ENCODE measurements around the gene TMED3. TPM values are rescaled to one million over a fixed set of nuclear protein-coding genes. Genes with fewer than 3 reads are reported as not detected.

Gene TMED3
- total and polyA plus RNA-seq, 9 of the 15 experiments (the other 6 are each of a cell fraction or from before 2014, with no cell fraction given) = 6.1 to 89.6 (median 51.4) TPM

DNA sequence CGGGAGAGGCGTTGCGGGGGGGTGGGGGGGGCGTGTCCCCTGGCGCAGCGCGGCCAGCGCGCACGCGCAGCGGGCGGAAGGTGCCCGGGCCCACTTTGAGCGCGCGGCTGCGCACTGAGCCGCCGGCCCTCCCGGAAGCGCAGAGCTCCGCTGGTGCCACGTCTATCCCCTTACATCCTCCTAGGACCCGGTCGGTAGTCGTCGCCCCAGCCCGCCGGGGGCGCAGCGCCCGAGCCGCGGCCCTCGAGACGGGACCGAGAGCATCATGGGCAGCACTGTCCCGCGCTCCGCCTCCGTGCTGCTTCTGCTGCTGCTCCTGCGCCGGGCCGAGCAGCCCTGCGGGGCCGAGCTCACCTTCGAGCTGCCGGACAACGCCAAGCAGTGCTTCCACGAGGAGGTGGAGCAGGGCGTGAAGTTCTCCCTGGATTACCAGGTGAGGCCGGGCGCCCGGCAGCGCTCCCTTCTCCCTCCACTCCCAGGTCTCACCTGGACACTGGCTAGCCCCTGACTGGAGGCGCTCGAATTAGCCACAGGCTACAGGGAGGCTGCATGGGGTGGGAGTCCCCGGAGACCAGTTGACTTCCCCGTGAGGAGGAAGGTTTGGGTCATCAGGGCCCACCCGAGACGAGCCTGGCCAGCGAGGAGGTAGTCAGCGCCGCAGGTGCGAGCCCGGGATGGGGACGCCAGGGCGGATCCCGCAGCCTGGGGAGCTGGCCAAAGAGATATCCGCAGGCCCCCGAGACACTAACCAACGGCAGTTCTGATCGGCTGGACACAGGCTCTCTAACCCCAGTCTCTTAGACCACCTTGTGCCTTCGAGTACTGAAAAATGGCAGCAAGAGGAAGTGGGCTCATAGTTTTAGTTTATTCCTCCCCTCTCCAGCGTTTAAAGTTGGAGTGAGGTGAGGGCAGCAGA lies at the start of gene TMED3 (continued):
- TF ChIP-seq EGR1 (conservative IDR thresholded peaks at IDR 0.05) = 0 out of 2 replicates have a peak, but pooled peaks have one; percentile 32
- TF ChIP-seq, protein P1, sequence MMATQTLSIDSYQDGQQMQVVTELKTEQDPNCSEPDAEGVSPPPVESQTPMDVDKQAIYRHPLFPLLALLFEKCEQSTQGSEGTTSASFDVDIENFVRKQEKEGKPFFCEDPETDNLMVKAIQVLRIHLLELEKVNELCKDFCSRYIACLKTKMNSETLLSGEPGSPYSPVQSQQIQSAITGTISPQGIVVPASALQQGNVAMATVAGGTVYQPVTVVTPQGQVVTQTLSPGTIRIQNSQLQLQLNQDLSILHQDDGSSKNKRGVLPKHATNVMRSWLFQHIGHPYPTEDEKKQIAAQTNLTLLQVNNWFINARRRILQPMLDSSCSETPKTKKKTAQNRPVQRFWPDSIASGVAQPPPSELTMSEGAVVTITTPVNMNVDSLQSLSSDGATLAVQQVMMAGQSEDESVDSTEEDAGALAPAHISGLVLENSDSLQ (IDR thresholded peaks at IDR 0.05) = no peak
- TF ChIP-seq, protein P2, sequence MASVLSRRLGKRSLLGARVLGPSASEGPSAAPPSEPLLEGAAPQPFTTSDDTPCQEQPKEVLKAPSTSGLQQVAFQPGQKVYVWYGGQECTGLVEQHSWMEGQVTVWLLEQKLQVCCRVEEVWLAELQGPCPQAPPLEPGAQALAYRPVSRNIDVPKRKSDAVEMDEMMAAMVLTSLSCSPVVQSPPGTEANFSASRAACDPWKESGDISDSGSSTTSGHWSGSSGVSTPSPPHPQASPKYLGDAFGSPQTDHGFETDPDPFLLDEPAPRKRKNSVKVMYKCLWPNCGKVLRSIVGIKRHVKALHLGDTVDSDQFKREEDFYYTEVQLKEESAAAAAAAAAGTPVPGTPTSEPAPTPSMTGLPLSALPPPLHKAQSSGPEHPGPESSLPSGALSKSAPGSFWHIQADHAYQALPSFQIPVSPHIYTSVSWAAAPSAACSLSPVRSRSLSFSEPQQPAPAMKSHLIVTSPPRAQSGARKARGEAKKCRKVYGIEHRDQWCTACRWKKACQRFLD (CRISPR knock-in tag; IDR thresholded peaks at IDR 0.05) = no peak
- TF ChIP-seq MTA3 (IDR thresholded peaks at IDR 0.05; ENCODE audit: borderline replicate concordance) = peak; percentile 36; the same call in 1 of the 2 replicates
- no peak for TF ChIP-seq ESRRB (CRISPR knock-in tag; IDR thresholded peaks at IDR 0.05; ENCODE audit: borderline replicate concordance)
- TF ChIP-seq DACH1 (IDR thresholded peaks at IDR 0.05; ENCODE audit: partially characterized antibody) = no peak
- no peak for TF ChIP-seq CREBBP (IDR thresholded peaks at IDR 0.05; ENCODE audit: low read depth, low read length)
- TF ChIP-seq, protein P3, sequence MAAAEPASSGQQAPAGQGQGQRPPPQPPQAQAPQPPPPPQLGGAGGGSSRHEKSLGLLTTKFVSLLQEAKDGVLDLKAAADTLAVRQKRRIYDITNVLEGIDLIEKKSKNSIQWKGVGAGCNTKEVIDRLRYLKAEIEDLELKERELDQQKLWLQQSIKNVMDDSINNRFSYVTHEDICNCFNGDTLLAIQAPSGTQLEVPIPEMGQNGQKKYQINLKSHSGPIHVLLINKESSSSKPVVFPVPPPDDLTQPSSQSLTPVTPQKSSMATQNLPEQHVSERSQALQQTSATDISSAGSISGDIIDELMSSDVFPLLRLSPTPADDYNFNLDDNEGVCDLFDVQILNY (CRISPR knock-in tag; IDR thresholded peaks at IDR 0.05) = no peak
- no peak for TF ChIP-seq ZNF324 (CRISPR knock-in tag; IDR thresholded peaks at IDR 0.05)
- no peak for TF ChIP-seq CEBPB (tag; IDR thresholded peaks at IDR 0.05)
- TF ChIP-seq NR4A1 (CRISPR knock-in tag; IDR thresholded peaks at IDR 0.05) = no peak
- TF ChIP-seq NR4A1 (tag; IDR thresholded peaks at IDR 0.05) = 0 out of 2 replicates have a peak, but pooled peaks have one; percentile 28
- TF ChIP-seq, protein P4, sequence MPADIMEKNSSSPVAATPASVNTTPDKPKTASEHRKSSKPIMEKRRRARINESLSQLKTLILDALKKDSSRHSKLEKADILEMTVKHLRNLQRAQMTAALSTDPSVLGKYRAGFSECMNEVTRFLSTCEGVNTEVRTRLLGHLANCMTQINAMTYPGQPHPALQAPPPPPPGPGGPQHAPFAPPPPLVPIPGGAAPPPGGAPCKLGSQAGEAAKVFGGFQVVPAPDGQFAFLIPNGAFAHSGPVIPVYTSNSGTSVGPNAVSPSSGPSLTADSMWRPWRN (IDR thresholded peaks at IDR 0.05; ENCODE audit: low read depth) = no peak
- no peak for TF ChIP-seq ZNF12 (CRISPR knock-in tag; IDR thresholded peaks at IDR 0.05)
- TF ChIP-seq, protein P5, sequence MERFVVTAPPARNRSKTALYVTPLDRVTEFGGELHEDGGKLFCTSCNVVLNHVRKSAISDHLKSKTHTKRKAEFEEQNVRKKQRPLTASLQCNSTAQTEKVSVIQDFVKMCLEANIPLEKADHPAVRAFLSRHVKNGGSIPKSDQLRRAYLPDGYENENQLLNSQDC (CRISPR knock-in tag; IDR thresholded peaks at IDR 0.05) = no peak
- TF ChIP-seq ZNF253 (CRISPR knock-in tag; conservative IDR thresholded peaks at IDR 0.05) = no peak
- no peak for TF ChIP-seq FOXK1 (CRISPR knock-in tag; IDR thresholded peaks at IDR 0.05; ENCODE audit: borderline replicate concordance)
- no peak for TF ChIP-seq SIN3B (IDR thresholded peaks at IDR 0.05; ENCODE audit: low read depth)
- TF ChIP-seq GTF2A2 (tag; IDR thresholded peaks at IDR 0.05) = no peak
- TF ChIP-seq KAT8 (IDR thresholded peaks at IDR 0.05; ENCODE audit: low read depth) = no peak
- TF ChIP-seq, protein P6, sequence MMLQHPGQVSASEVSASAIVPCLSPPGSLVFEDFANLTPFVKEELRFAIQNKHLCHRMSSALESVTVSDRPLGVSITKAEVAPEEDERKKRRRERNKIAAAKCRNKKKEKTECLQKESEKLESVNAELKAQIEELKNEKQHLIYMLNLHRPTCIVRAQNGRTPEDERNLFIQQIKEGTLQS (IDR thresholded peaks at IDR 0.05) = no peak
- TF ChIP-seq, protein P6 (CRISPR knock-in tag; conservative IDR thresholded peaks at IDR 0.05) = no peak
- no peak for TF ChIP-seq TFAM (CRISPR knock-in tag; conservative IDR thresholded peaks at IDR 0.05)
- no peak for TF ChIP-seq MCM5 (IDR thresholded peaks at IDR 0.05; ENCODE audit: low read depth)
- TF ChIP-seq ZC3H8 (IDR thresholded peaks at IDR 0.05) = no peak
